ENCODE measurements around the gene MAN1C1. TPM values are rescaled to one million over a fixed set of nuclear protein-coding genes. Genes with fewer than 3 reads are reported as not detected.
A peak's percentile ranks its signal among the peaks of the same experiment; 100 is the strongest.

The MAN1C1 gene
- total and polyA plus RNA-seq, 9 of the 15 experiments (the other 6 are each of a cell fraction or from before 2014, with no cell fraction given), result 0.04 to 0.44 (median 0.10) TPM; not detected in 3

- TF ChIP-seq THRA (IDR thresholded peaks at IDR 0.05), result no peak
- no peak for TF ChIP-seq THAP7 (CRISPR knock-in tag; IDR thresholded peaks at IDR 0.05)
- TF ChIP-seq MTA3 (IDR thresholded peaks at IDR 0.05; ENCODE audit: borderline replicate concordance), result no peak
- TF ChIP-seq CBFA2T3 (IDR thresholded peaks at IDR 0.05), result no peak
- TF ChIP-seq CHD1 (IDR thresholded peaks at IDR 0.05; ENCODE audit: low read length), result peak; percentile 32
- TF ChIP-seq TFE3 (CRISPR knock-in tag; IDR thresholded peaks at IDR 0.05), result no peak
- peak; percentile 4; the same call in 1 of the 2 replicates for TF ChIP-seq PHF8 (IDR thresholded peaks at IDR 0.05; ENCODE audit: borderline replicate concordance, low read length)
- no peak for TF ChIP-seq ILK (tag; IDR thresholded peaks at IDR 0.05; ENCODE audit: borderline replicate concordance, low read depth)
- TF ChIP-seq HMBOX1 (IDR thresholded peaks at IDR 0.05), result no peak
- TF ChIP-seq NRF1 (conservative IDR thresholded peaks at IDR 0.05 in 1 of 2, IDR thresholded peaks at IDR 0.05 in 1 of 2), result peak; percentile 83 to 87
- no peak for TF ChIP-seq POLR3G (IDR thresholded peaks at IDR 0.05; ENCODE audit: extremely low read depth, insufficient read length, insufficient replicate concordance)
- TF ChIP-seq SRSF3 (IDR thresholded peaks at IDR 0.05; ENCODE audit: insufficient read depth, low read length), result no peak
- peak; percentile 98 for TF ChIP-seq HDGF (IDR thresholded peaks at IDR 0.05)
- peak; percentile 17 for TF ChIP-seq MEIS2 (IDR thresholded peaks at IDR 0.05; ENCODE audit: partially characterized antibody)
- TF ChIP-seq ZC3H11A (IDR thresholded peaks at IDR 0.05; ENCODE audit: low read depth, low read length), result no peak
- TF ChIP-seq SMARCA5 (IDR thresholded peaks at IDR 0.05), result peak; percentile 24; the same call in 1 of the 2 replicates
- no peak for TF ChIP-seq KLF1 (tag; IDR thresholded peaks at IDR 0.05)
- TF ChIP-seq ATF6 (CRISPR knock-in tag; IDR thresholded peaks at IDR 0.05), result no peak; the same call in 1 of the 2 replicates
- 0 out of 2 replicates have a peak, but pooled peaks have one; percentile 10 for TF ChIP-seq ZNF436 (CRISPR knock-in tag; IDR thresholded peaks at IDR 0.05)
- peak; percentile 57 for TF ChIP-seq BRD9 (IDR thresholded peaks at IDR 0.05; ENCODE audit: low read depth, partially characterized antibody)
These were observed 203.9 kb downstream of the MAN1C1 start (continued) for GRCh38 chr1:25820247-25821111.
